HG02884 (cell line): ENCODE data around the gene PHTF2.
A peak's percentile ranks its signal among the peaks of the same experiment; 100 is the strongest.
"Not testable (repeated sequence)": the region's sequence is repeated elsewhere in the genome, so short reads cannot be mapped to it uniquely, and the experiment has no call there.

Source experiments
- ATAC-seq: cut with Tn5 transposase; IDR thresholded peaks from one replicate; pipeline ENCODE4 v1.9.1; 2021; ENCODE audit warnings: mild to moderate bottlenecking, moderate library complexity; ENCODE audit not compliant: unreplicated experiment

The PHTF2 gene

DNA sequence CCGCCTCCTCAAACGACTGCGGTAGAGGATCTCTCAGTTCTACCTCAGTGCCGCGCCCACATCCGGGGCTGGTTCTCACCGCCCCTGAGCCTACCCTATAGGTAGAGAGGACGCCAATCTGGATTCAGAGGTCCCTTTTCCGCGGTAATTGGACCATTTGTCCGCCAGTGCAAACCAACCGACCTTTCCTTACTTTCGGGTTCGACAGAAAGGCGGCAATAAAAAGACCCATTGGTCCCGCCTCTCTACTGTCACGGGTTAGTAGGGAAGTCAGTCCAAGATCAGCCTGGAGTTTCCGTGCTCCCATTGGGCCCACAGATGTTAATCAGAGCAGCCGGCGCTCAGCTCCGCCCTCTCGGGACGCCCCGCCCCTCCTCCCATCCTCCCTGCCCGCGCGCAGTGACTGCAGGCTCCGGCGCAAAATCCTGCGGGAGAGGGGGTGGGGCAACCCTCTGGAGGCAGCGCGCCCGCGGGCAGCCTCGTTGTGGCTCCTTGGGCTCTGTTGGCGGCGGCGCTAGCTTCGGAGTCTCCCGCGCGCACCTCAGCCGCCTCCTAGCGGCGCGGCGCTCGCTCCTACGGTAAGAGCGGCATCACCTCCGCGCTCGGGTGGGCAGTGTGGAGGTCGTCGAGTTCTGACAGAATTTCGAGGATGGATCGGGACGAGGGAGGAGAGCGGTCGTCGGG, at the start of gene PHTF2, which contains the start of gene TMEM60:
Gene PHTF2 (plus strand): TSS at position 380 of the 684 bp plus-strand sequence.
Gene TMEM60 (minus strand): TSS at position 41 of the 684 bp plus-strand sequence. CDS start 4,061 bp downstream, outside the sequence.
- peak; percentile 87 for ATAC-seq

- ATAC-seq, result no peak
Measured at GRCh38 chr7:77752016-77752415, 46.6 kb upstream of the PHTF2 start.

DNA sequence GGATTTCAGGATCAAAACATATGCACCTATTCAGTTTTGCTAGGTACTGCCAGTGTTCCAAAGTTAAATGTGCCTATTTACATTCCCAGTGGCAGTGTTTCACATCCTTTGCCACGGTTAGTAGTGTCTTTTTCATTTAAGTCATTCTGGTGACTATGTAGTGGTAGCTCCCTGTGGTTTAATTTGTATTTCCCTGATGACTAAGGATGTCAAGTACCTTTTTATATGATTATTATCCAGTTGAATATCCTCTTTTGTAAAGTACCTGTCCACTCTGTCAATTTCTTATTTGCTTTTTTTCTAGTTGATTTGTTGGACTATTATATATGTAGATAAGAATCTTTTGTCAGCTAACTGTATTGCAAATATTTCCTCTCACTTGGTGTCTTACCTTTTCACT, 45.4 kb upstream of the PHTF2 start:
- ATAC-seq, result no peak

- peak; percentile 91 for ATAC-seq
Measured at GRCh38 chr7:77757589-77757988, 41.0 kb upstream of the PHTF2 start.

DNA sequence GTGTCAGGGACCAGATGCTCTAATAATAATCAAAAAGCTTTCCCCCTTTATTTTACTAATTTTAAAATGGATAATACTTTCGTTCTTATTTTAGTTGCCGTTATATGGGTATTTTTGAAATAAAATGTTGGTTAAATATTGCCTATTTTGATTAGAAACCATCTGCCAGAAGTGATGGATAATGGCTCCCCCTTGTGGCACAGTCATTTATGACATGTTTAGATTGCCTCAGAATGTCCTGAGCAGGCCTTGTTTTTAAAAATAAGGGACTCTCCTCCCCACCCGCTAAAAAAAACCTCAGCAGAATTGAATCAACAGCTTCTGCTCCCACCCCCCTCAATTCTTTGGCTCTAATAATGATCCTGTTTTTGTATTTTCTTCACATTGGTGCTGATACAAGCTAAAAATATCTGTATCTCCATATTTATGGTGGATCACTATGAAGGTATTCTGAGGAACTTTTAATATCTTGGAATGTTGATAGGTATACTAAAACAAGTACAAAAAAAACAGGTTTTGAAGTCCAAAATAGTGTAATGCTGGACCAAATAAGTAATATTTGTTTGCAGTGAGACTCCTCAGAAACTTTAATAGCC, 39.2 kb upstream of the PHTF2 start:
- no peak for ATAC-seq

DNA sequence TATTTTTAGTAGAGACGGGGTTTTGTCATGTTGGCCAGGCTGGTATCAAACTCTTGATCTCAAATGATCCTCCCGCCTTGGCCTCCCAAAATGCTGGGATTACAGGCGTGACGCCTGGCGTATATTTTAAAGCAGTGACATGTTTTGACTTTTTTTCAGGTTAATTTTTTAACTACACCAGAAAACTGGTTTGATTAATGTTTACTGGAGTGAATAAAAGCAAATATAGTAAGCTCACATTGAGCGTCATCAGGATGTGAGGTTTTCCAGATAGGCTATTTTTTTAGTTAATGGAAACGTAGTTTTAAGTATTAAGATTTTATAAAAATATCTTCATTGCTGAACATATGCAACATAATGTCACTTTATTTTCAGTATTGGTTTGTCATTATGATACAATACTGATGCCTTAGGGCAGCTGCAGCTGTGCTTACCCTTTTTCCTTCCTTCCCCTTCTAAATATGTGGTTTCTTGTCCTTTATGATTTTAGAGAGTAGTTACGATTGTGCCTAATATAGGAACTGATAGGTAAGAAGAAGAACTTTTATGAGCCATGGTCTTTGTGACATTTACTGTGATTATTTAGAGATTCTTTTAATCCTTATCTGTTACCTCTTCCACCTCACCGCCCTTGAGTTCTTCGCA, 37.6 kb upstream of the PHTF2 start:
- no peak for ATAC-seq

DNA sequence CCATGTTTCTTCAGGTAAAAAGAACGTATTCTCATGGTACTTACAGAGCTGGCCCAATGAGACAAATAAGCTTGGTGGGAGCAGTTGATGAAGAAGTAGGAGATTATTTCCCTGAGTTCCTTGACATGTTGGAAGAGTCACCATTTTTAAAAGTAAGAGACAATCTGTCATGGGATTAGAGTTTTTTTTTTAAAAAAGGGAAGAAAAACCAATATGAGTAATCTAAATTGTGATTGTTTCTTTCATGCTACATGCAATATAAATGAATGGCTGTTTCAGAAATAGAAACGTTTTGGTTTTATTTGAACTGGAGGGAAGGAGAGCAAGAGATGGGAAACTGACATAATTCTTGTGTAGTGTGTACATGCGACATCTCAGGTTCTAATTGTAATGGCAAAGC, 33.1 kb upstream of the PHTF2 start:
- ATAC-seq, result no peak

DNA sequence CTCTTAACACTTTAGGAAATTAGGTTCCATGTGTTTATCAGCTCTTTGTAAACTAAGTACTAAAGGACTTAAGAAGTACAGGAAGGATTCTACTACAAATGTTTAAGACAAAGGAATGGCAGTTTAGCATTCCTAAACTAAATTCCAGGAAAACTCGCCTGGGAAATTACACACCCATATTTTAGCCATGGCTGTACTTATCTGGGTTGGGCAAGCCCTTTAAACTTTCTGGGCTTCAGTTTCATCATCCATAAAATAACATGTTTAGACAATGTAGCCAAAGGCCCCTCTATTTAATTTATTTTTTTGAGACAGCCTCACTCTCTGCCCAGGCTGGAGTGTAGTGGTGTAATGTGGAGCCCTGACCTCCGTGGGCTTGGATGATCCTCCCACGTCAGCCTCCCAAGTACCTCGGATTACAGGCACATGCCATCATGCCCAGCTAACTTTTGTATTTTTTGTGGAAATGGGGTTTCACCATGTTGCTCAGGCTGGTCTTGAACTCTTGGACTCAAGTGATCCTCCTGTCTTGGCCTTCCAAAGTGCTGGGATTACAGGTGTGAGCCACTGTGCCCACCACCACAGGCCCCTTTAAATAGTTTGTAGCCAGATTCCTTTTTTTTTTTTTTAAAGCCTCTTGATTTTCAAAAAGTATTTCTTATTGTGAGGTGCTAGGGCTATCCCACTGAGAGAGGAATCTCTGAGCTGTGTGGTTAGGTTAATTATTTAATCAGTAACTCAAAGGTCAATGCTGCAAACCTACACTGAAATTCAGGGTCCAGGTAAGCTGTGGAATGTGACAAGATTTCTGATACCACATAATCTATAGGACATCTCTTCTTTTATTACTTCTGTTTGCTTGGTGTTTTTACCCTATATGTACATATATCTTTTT, 32.4 kb upstream of the PHTF2 start:
- ATAC-seq, result no peak

GRCh38 chr7:77766801-77767605, 31.6 kb upstream of the PHTF2 start:
- ATAC-seq, result no peak

DNA sequence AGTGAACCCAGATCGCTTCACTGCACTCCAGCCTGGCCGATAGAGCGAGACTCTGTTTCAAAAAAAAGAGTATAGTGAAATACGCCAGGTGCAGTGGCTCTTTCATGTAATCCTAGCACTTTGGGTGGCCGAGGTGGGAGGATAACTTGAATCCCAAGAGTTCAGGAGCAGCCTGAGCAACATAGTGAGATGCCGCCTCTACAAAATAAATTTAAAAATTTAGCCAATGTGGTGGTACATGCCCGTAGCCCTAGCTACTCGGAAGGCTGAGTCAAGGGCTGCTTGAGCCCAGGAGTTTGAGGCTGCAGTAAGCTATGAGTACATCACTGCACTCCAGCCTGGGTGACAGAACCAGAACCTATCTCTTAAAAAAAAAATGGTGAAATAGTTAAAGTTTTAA, 28.3 kb upstream of the PHTF2 start:
- no peak for ATAC-seq

DNA sequence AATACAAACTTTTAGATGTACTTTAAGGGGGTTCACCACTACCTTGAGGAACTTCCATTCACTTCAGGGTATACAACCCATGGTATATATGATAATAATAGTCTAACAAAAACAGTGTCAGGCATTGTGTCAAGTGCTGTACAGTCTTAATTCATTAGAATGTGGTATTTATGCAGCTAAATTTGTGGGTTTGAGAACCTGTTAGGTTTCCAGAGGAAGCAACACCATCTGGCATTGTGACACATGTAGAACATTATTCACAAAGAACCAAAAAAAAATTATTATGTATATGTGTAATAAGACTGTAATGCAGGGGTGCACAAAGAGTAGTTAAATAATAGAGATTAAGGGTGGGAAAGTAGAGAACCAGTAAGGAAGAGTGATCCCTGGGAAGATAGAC, 26.7 kb upstream of the PHTF2 start:
- no peak for ATAC-seq

DNA sequence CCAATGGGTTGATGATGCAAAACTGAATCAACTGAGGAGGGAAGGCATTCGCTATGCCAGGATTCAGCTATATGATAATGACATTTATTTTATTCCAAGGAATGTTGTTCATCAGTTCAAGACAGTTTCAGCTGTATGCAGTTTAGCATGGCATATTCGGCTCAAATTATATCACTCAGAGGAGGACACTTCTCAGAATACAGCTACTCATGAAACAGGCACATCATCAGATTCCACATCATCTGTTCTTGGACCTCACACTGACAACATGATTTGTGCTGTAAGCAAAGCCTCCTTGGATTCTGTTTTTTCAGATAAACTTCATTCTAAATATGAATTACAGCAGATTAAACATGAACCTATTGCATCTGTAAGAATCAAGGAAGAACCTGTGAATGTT, 20.0 kb upstream of the PHTF2 start:
- no peak for ATAC-seq

DNA sequence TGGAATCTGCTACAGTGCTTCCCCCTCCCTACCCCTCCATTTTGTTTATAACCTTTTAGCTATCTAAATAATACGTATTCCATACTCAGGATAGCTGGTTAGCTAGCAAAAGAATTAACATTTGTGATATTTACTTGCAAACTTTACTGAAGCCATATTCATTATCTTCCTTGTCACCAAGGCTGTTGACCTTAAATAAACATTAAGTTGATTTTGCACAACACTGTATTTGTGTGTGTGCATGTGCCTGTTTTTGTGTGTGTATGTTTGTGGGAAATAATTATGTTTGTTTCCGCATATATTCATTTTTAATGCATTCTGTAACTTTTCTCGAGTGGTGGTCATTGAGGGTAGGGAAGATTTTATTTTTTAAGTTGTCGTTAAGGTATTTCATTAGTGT, 16.2 kb upstream of the PHTF2 start:
- ATAC-seq, result no peak

- no peak for ATAC-seq
Measured at GRCh38 chr7:77783111-77783510, 15.5 kb upstream of the PHTF2 start.

- no peak for ATAC-seq
Measured at GRCh38 chr7:77783545-77783944, 15.0 kb upstream of the PHTF2 start.

- ATAC-seq, result not testable (repeated sequence)
Measured at GRCh38 chr7:77784426-77784825, 14.1 kb upstream of the PHTF2 start.

GRCh38 chr7:77786018-77786417, 12.6 kb upstream of the PHTF2 start:
- no peak for ATAC-seq

GRCh38 chr7:77786741-77787140, 11.8 kb upstream of the PHTF2 start:
- no peak for ATAC-seq

DNA sequence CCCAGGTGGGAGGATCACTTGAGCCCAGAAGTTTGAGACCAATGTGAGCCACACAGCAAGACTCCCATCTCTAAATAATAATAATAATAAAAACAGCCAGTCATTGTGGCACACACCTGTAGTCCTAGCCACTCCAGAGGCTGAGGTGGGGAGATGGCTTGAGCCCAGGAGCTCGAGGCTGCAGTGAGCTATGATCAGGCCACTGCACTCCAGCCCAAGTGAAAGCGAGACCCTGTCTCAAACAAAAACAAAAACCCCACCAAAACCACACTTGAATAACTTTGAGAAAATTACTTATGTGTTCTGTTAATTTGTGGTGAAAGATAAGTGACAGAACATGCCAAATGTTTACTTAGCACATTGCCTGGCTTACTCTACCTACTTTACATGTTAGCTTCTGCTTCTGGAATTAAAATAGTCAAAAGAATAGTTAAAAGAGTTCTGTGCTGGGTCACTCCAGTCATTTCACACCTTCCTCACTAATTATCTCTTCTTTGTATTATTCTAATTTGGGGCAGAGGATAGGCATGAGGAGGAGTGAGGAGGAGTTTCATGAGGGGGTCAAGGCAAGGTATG, 10.2 kb upstream of the PHTF2 start:
- ATAC-seq, result no peak

GRCh38 chr7:77791336-77791735, 7.2 kb upstream of the PHTF2 start:
- ATAC-seq, result no peak
